ENCODE data around the gene STARD8. TPM values are rescaled to one million over a fixed set of nuclear protein-coding genes. Genes with fewer than 3 reads are reported as not detected.

STARD8 gene
- total RNA-seq, 1 donor from 2014 or later = 14.0 TPM

DNA sequence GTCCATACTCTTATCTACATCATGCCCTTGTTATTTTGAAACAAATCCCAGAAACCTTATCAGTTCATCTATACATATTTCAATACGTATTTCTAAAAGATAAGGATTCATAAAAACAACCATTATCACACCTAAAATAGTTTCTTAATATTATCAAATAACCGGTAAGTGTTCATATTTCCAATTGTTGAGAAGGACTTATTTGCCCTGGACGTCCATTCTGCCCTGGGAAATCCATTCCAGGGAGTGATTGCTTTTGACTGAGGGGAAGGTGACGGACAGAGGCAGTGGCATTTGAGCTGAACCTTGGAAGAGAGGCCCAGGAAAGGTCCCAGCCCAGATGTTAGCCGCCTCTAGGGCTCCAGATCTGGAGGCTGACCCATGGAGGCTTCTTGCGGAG lies 49.6 kb downstream of the STARD8 start:
- no peak overlapping the region for H3K4me3 ChIP-seq
- no peaks in the 10 kb centered on the region for H3K36me3 ChIP-seq
- intact Hi-C loops (cut with DNase I) = no loop called here
- H3K27me3 ChIP-seq = no peaks in the 10 kb centered on the region
- no peak for TF ChIP-seq POLR2AphosphoS5 (IDR thresholded peaks at IDR 0.05; ENCODE audit: insufficient read depth in 1 of 2, low read depth in 1 of 2)
- TF ChIP-seq, protein P1, sequence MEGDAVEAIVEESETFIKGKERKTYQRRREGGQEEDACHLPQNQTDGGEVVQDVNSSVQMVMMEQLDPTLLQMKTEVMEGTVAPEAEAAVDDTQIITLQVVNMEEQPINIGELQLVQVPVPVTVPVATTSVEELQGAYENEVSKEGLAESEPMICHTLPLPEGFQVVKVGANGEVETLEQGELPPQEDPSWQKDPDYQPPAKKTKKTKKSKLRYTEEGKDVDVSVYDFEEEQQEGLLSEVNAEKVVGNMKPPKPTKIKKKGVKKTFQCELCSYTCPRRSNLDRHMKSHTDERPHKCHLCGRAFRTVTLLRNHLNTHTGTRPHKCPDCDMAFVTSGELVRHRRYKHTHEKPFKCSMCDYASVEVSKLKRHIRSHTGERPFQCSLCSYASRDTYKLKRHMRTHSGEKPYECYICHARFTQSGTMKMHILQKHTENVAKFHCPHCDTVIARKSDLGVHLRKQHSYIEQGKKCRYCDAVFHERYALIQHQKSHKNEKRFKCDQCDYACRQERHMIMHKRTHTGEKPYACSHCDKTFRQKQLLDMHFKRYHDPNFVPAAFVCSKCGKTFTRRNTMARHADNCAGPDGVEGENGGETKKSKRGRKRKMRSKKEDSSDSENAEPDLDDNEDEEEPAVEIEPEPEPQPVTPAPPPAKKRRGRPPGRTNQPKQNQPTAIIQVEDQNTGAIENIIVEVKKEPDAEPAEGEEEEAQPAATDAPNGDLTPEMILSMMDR (IDR thresholded peaks at IDR 0.05) = no peak
- TF ChIP-seq POLR2A (IDR thresholded peaks at IDR 0.05) = no peak
- DNase-seq (ENCODE audit: extremely low spot score in 2 of 2) = no peak
- H3K4me1 ChIP-seq = no peaks in the 10 kb centered on the region
- H3K27ac ChIP-seq = no peak overlapping the region
- no peaks in the 10 kb centered on the region for H3K9me3 ChIP-seq

DNA sequence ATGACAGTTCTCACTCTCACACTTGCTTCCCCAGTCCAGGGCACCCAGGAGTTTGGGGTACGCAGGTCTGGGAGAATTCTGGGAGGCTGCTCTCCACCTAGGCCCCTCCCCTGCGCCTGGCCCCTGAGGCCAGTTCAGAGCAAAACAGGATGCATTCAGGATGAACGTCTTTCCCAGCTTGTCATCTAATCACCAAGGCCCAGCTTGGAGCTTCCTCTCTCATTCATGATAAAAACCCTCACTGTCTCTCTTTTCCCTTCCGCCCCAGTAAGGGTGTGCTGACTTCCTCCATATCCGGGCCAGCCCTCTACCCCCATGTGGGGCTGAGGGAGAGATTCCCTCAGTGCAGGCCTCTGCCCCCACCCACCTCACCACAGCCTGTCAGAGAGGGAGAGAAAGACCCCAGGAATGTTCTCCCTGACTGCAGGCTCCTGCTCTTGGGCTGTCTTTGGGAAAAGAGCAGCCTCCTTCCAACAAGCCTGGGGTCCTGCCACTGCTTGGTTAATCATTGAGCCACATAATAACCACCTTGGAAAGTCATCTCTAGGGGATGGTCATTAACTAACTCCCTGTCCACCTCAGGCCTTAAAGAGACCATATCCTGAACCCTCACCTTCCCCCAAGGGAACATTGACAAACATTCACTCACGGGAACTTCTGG lies 50.1 kb downstream of the STARD8 start:
- Histone ChIP-seq H3K36me3 (no peaks in the 10 kb centered on the region), H3K4me3 (no peak overlapping the region), H3K4me1 (no peaks in the 10 kb centered on the region), H3K27me3 (no peaks in the 10 kb centered on the region), H3K27ac (no peak overlapping the region), H3K9me3 (no peaks in the 10 kb centered on the region)
- intact Hi-C loops (cut with DNase I) = no loop called here
- DNase-seq (ENCODE audit: extremely low spot score in 2 of 2) = no peak
- TF ChIP-seq, protein P1 (IDR thresholded peaks at IDR 0.05) = no peak
- no peak for TF ChIP-seq POLR2A (IDR thresholded peaks at IDR 0.05)
- no peak for TF ChIP-seq POLR2AphosphoS5 (IDR thresholded peaks at IDR 0.05; ENCODE audit: insufficient read depth in 1 of 2, low read depth in 1 of 2)

DNA sequence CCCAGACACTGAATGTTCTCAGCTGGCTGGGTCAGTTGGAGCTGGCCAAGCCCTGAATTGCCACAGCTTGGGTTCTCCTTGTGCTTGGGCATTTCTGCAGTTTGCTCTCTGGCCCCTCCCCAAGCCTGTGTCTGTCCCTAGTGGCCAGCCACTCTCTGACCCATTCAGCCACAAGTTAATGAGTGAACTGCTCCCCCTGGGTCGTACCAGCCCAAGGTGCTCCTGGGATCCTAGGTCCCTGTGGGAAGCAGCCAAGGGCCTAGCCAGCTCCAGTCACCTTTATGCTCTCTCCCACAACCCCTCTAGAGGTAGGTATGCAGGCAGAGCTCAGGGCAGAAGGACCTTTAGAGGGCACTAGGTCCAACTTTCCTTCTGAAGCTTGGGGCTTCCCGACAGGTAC lies 51.5 kb downstream of the STARD8 start:
- TF ChIP-seq POLR2A (IDR thresholded peaks at IDR 0.05) = no peak
- TF ChIP-seq, protein P1 (IDR thresholded peaks at IDR 0.05) = no peak
- no peak for TF ChIP-seq POLR2AphosphoS5 (IDR thresholded peaks at IDR 0.05; ENCODE audit: insufficient read depth in 1 of 2, low read depth in 1 of 2)
- Histone ChIP-seq H3K4me1 (no peaks in the 10 kb centered on the region), H3K9me3 (no peaks in the 10 kb centered on the region), H3K36me3 (no peaks in the 10 kb centered on the region), H3K4me3 (no peak overlapping the region), H3K27ac (no peak overlapping the region), H3K27me3 (no peaks in the 10 kb centered on the region)
- DNase-seq (ENCODE audit: extremely low spot score in 2 of 2) = no peak
- intact Hi-C loops (cut with DNase I) = no loop called here

DNA sequence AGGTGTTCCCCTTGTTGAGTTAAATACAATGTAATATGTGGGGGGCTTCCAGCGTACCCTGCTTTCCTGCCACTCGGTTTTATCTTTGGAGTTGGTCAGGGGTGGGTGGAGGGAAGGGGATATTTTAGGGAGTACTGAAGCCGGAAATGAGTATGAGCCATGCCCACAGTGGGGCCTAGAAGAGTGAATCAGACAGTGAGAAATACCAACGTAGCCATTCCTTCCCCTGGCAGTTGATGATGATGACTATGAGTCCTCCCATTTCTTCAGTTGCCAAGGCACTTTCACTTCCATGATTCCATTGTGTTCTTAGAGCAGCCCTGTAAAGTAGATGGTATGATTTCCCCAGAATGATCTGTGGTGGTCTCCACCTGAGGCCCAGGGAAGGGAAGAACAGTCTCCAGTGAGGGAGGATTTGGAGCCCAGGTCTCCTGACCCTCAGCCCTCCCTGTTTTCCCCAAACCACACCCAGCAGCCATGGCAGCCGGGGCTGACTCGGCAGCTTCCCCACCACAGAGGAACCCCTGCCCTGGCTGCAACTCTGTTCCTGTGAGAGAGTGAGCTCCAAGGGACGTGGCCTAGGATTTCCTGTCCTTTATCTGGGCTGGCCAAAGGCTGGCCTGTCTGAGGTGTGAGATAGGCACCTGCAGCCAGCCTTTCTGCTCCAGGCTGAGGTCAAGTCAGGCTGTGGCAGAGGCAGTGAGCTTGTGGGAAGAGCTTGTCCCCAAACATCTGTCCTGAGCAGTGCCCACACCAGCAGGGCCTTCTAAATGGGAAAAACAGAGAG lies 52.7 kb downstream of the STARD8 start:
- H3K4me1 ChIP-seq = no peaks in the 10 kb centered on the region
- H3K4me3 ChIP-seq = no peak overlapping the region
- TF ChIP-seq POLR2AphosphoS5 (IDR thresholded peaks at IDR 0.05; ENCODE audit: insufficient read depth in 1 of 2, low read depth in 1 of 2) (no peak), POLR2A (IDR thresholded peaks at IDR 0.05) (no peak)
- TF ChIP-seq, protein P1 (IDR thresholded peaks at IDR 0.05) = no peak
- no peaks in the 10 kb centered on the region for H3K36me3 ChIP-seq
- no peak overlapping the region for H3K27ac ChIP-seq
- intact Hi-C loops (cut with DNase I) = no loop called here
- DNase-seq (ENCODE audit: extremely low spot score in 2 of 2) = no peak
- H3K9me3 ChIP-seq = no peaks in the 10 kb centered on the region
- no peaks in the 10 kb centered on the region for H3K27me3 ChIP-seq

DNA sequence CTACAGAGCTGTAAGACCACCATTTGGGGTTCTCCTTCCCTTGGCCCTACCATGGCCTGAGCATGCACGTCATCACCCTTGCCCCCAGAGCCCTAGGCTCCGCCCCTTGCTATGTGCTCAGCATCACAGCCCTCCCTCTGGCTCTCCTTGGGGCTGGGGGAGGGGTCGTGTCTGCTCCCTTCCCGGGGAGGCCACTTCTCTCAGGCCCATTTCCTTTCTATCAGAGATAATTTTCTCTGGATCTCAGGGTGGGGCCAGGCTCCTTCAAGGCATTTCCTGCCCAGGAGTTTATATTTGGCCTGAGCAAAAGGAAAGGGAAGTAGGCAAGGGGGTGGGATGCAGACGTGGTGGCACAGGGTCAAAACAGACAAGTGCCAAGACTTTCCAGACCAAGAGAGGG lies 55.9 kb downstream of the STARD8 start:
- H3K27ac ChIP-seq = no peak overlapping the region
- no peaks in the 10 kb centered on the region for H3K27me3 ChIP-seq
- H3K36me3 ChIP-seq = no peaks in the 10 kb centered on the region
- H3K4me3 ChIP-seq = no peak overlapping the region
- no peak for DNase-seq (ENCODE audit: extremely low spot score in 2 of 2)
- no peak for TF ChIP-seq POLR2A (IDR thresholded peaks at IDR 0.05)
- TF ChIP-seq, protein P1 (IDR thresholded peaks at IDR 0.05) = no peak
- TF ChIP-seq POLR2AphosphoS5 (IDR thresholded peaks at IDR 0.05; ENCODE audit: insufficient read depth in 1 of 2, low read depth in 1 of 2) = no peak
- no peaks in the 10 kb centered on the region for H3K4me1 ChIP-seq
- H3K9me3 ChIP-seq = no peaks in the 10 kb centered on the region
- intact Hi-C loops (cut with DNase I) = no loop called here

Data from vagina (tissue), 2 donors.